ENCODE measurements around the gene FIP1L1. TPM values are rescaled to one million over a fixed set of nuclear protein-coding genes. Genes with fewer than 3 reads are reported as not detected.

FIP1L1 gene
- total and polyA plus RNA-seq, 2 donors (not counting 3 experiments of a cell fraction or from before 2014, with no cell fraction given): 18.9 to 51.9 TPM

DNA sequence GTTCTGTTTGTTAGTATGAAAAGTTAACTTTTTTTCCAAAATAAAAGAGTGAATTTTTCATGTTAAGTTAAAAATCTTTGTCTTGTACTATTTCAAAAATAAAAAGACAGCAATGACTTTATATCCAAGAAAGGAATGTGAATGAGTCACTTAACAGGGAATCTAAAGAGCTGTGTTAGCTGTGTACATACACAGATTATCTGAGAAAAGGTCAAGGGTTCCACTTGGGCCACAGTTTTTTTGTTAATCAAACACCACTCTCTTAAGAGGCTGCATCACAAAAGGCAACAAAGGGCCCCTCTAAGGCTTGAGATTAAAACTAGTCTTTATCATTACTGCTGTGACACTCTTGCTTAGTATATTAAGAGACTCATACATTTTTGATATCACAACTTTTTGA lies 82.1 kb downstream of the FIP1L1 start:
- peak; percentile 63 for FAIRE-seq

More for the DNA sequence above, 82.1 kb downstream of the FIP1L1 start:
- Histone ChIP-seq H3K27me3 (ENCODE audit: control insufficient read depth in 2 of 2, insufficient read depth in 2 of 2, low read length in 2 of 2) (no peaks in the 10 kb centered on the region), H3K9me3 (replicated peaks; ENCODE audit: control insufficient read depth, insufficient read depth, low read length) (no peaks in the 10 kb centered on the region), H3K79me2 (ENCODE audit: control insufficient read depth, insufficient read depth, low read length) (no peaks in the 10 kb centered on the region), H3K4me3 (replicated peaks in 1 of 3; ENCODE audit: insufficient read depth in 1 of 3, low read depth in 1 of 3, low read length in 3 of 3) (no peak overlapping the region), H3K27ac (ENCODE audit: insufficient read depth, low read depth, low read length) (no peak overlapping the region), H3K4me2 (ENCODE audit: insufficient read depth, low read length) (no peak overlapping the region), H4K20me1 (replicated peaks; ENCODE audit: control insufficient read depth, extremely low read depth, insufficient read depth, low read length) (no peaks in the 10 kb centered on the region), H3K36me3 (ENCODE audit: control insufficient read depth in 2 of 2, extremely low read depth in 1 of 2, insufficient read depth in 2 of 2, low read length in 2 of 2) (peaks cover 2 to 15% of the 10 kb centered on the region in 2 experiments), H3K9me1 (replicated peaks; ENCODE audit: control insufficient read depth, extremely low read depth, insufficient read depth, low read length) (no peaks in the 10 kb centered on the region), H2AFZ (ENCODE audit: low read depth, low read length) (no peak overlapping the region), H3K4me1 (ENCODE audit: control insufficient read depth, extremely low read depth, insufficient read depth, low read length) (peaks cover 8% of the 10 kb centered on the region), H3K9ac (replicated peaks; ENCODE audit: extremely low read depth, insufficient read depth, low read length) (no peak overlapping the region)
- POLR2A ChIA-PET: no interaction called here
- no peak for TF ChIP-seq POLR2A (IDR thresholded peaks at IDR 0.05; ENCODE audit: low read depth, low read length)
- TF ChIP-seq EZH2 (IDR thresholded peaks at IDR 0.05; ENCODE audit: borderline replicate concordance, low read depth, low read length, severe bottlenecking): no peak
- no peak for TF ChIP-seq POLR2AphosphoS5 (IDR thresholded peaks at IDR 0.05; ENCODE audit: insufficient read depth, low read depth, low read length)
- TF ChIP-seq MYC (IDR thresholded peaks at IDR 0.05; ENCODE audit: low read depth, low read length): no peak
- TF ChIP-seq CTCF (IDR thresholded peaks at IDR 0.05; ENCODE audit: extremely low read depth in 1 of 2, insufficient read depth in 1 of 2, low read depth in 1 of 2, low read length in 2 of 2): no peak
- TF ChIP-seq MAX (IDR thresholded peaks at IDR 0.05; ENCODE audit: insufficient read depth, insufficient read length): no peak
- peak; percentile 18 for TF ChIP-seq JUN (IDR thresholded peaks at IDR 0.05; ENCODE audit: borderline replicate concordance, insufficient read depth, insufficient read length, low read depth)
- peak; percentile 57 for TF ChIP-seq FOS (IDR thresholded peaks at IDR 0.05; ENCODE audit: borderline replicate concordance, insufficient read depth, low read length)
- TF ChIP-seq GATA2 (IDR thresholded peaks at IDR 0.05; ENCODE audit: insufficient read depth, insufficient read length, low read depth, low read length): no peak
- dilution Hi-C loops (cut with MboI; ENCODE audit: extremely low pct_ligation_motif_present, low sequenced_read_pairs): no loop called here
- CTCF ChIA-PET: interaction anchor here (1.0 to 1.5 kb wide), 2 partner anchors 27 to 142 kb away, joined by 4 to 5 read pairs; no protein-coding TSS in a partner anchor
- peak; percentile 24 for DNase-seq (ENCODE audit: low read depth, low spot score)
- BruUV-seq (replicated peaks): no TSS peak
- intact Hi-C loops (cut with micrococcal nuclease): loop anchor here (10.0 kb wide), 1 partner anchor 445 kb away; no protein-coding TSS in a partner anchor

Data from endothelial cell of umbilical vein (primary cell).